ENCODE data around the gene GPR15.

DNA sequence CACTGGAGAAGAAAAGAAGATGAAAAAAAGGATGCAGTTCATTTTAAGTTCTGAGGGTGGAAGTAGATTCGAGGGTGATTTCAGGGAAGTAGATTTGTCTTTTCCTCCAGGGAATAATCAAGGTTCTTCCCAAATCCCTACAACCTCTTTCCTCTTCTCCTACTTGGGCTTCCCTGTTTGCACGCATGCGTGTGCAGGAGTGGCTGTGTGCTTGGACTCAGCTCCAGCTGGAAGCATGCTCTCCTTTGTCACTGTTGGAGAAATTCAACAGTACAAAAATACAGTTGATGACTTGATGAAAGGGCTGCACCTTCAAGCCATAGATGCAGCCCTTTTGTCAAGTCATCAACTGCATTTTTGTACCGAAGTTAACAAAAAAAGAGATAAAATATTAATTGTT is 30.5 kb upstream of the GPR15 start:
- TF ChIP-seq, protein P1, sequence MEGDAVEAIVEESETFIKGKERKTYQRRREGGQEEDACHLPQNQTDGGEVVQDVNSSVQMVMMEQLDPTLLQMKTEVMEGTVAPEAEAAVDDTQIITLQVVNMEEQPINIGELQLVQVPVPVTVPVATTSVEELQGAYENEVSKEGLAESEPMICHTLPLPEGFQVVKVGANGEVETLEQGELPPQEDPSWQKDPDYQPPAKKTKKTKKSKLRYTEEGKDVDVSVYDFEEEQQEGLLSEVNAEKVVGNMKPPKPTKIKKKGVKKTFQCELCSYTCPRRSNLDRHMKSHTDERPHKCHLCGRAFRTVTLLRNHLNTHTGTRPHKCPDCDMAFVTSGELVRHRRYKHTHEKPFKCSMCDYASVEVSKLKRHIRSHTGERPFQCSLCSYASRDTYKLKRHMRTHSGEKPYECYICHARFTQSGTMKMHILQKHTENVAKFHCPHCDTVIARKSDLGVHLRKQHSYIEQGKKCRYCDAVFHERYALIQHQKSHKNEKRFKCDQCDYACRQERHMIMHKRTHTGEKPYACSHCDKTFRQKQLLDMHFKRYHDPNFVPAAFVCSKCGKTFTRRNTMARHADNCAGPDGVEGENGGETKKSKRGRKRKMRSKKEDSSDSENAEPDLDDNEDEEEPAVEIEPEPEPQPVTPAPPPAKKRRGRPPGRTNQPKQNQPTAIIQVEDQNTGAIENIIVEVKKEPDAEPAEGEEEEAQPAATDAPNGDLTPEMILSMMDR (IDR thresholded peaks at IDR 0.05; ENCODE audit: low read depth, low read length): no peak
- no peak for TF ChIP-seq EZH2phosphoT487 (IDR thresholded peaks at IDR 0.05; ENCODE audit: low read depth)

All from OCI-LY3 (cell line).